ENCODE data around the gene FNDC3B. TPM values are rescaled to one million over a fixed set of nuclear protein-coding genes. Genes with fewer than 3 reads are reported as not detected.

Gene FNDC3B
- total and polyA plus RNA-seq, 9 of the 15 experiments (the other 6 are each of a cell fraction or from before 2014, with no cell fraction given): 7.0 to 35.8 (median 16.2) TPM

DNA sequence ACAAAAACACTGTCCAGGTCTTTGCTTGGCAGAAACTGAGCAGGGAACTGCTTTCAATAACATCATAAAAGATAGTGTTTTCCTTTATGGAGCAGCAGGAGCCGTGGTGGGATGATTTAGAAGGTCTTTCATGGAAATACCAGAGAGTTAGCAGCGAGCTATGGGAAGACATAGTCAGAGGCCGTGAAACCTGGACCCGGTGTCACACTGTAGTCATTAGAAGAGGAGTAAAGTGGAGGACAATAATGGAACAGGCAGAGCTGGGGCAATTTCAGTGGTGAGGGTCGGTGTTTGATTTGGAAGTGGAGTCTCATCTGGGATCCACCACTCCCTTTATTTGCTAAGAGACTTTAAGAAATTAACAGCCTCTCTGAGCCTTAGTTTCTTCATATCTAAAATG lies 351.4 kb downstream of the FNDC3B start:
- CTCF ChIA-PET (ENCODE audit: low intra/inter-chr PET ratio): no interaction called here
- BruUV-seq (replicated peaks): no TSS peak
- TF ChIP-seq SETDB1 (IDR thresholded peaks at IDR 0.05; ENCODE audit: low read length): no peak
- TF ChIP-seq HOXB6 (CRISPR knock-in tag; IDR thresholded peaks at IDR 0.05; ENCODE audit: borderline replicate concordance): no peak
- TF ChIP-seq HDAC3 (IDR thresholded peaks at IDR 0.05; ENCODE audit: borderline replicate concordance, partially characterized antibody): no peak
- no peak for TF ChIP-seq ARID2 (IDR thresholded peaks at IDR 0.05)
- no peak for TF ChIP-seq LARP7 (IDR thresholded peaks at IDR 0.05)
- TF ChIP-seq HDGF (IDR thresholded peaks at IDR 0.05): no peak
- TF ChIP-seq, protein P1, sequence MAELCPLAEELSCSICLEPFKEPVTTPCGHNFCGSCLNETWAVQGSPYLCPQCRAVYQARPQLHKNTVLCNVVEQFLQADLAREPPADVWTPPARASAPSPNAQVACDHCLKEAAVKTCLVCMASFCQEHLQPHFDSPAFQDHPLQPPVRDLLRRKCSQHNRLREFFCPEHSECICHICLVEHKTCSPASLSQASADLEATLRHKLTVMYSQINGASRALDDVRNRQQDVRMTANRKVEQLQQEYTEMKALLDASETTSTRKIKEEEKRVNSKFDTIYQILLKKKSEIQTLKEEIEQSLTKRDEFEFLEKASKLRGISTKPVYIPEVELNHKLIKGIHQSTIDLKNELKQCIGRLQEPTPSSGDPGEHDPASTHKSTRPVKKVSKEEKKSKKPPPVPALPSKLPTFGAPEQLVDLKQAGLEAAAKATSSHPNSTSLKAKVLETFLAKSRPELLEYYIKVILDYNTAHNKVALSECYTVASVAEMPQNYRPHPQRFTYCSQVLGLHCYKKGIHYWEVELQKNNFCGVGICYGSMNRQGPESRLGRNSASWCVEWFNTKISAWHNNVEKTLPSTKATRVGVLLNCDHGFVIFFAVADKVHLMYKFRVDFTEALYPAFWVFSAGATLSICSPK (IDR thresholded peaks at IDR 0.05; ENCODE audit: borderline replicate concordance): no peak
- no peak for TF ChIP-seq GATAD2B (IDR thresholded peaks at IDR 0.05; ENCODE audit: borderline replicate concordance)
- no peak for TF ChIP-seq TAF1 (IDR thresholded peaks at IDR 0.05; ENCODE audit: control insufficient read depth, extremely low read depth, insufficient read depth, low read length, severe bottlenecking)
- TF ChIP-seq, protein P2, sequence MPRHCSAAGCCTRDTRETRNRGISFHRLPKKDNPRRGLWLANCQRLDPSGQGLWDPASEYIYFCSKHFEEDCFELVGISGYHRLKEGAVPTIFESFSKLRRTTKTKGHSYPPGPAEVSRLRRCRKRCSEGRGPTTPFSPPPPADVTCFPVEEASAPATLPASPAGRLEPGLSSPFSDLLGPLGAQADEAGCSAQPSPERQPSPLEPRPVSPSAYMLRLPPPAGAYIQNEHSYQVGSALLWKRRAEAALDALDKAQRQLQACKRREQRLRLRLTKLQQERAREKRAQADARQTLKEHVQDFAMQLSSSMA (CRISPR knock-in tag; IDR thresholded peaks at IDR 0.05): no peak
- TF ChIP-seq HDAC8 (tag; IDR thresholded peaks at IDR 0.05): no peak
- TF ChIP-seq TGIF2 (CRISPR knock-in tag; IDR thresholded peaks at IDR 0.05): no peak
- TF ChIP-seq ZBED1 (IDR thresholded peaks at IDR 0.05): no peak
- TF ChIP-seq FUS (optimal IDR thresholded peaks at IDR 0.05; ENCODE audit: low read depth, low read length): no peak
- no peak for TF ChIP-seq ZNF124 (CRISPR knock-in tag; IDR thresholded peaks at IDR 0.05)
- TF ChIP-seq NUFIP1 (IDR thresholded peaks at IDR 0.05; ENCODE audit: partially characterized antibody): no peak
- TF ChIP-seq ZNF644 (tag; IDR thresholded peaks at IDR 0.05; ENCODE audit: low read depth): no peak
- TF ChIP-seq SPI1 (IDR thresholded peaks at IDR 0.05; ENCODE audit: borderline replicate concordance, low read depth, low read length): no peak
- TF ChIP-seq, protein P3, sequence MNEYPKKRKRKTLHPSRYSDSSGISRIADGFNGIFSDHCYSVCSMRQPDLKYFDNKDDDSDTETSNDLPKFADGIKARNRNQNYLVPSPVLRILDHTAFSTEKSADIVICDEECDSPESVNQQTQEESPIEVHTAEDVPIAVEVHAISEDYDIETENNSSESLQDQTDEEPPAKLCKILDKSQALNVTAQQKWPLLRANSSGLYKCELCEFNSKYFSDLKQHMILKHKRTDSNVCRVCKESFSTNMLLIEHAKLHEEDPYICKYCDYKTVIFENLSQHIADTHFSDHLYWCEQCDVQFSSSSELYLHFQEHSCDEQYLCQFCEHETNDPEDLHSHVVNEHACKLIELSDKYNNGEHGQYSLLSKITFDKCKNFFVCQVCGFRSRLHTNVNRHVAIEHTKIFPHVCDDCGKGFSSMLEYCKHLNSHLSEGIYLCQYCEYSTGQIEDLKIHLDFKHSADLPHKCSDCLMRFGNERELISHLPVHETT (CRISPR knock-in tag; conservative IDR thresholded peaks at IDR 0.05 in 1 of 2, IDR thresholded peaks at IDR 0.05 in 1 of 2): no peak
- TF ChIP-seq FOXM1 (IDR thresholded peaks at IDR 0.05; ENCODE audit: low read depth): no peak
- TF ChIP-seq FOXM1 (CRISPR knock-in tag; IDR thresholded peaks at IDR 0.05; ENCODE audit: low read depth): no peak
- intact Hi-C loops (cut with micrococcal nuclease): no loop called here
- H3K9ac ChIP-seq (ENCODE audit: insufficient read depth in 1 of 2, low read depth in 2 of 2, low read length in 2 of 2): peak overlapping the region in 1 of 2 experiments; percentile 55; a peak in 1 of 4 replicates
- no peaks in the 10 kb centered on the region for H3K9me3 ChIP-seq (replicated peaks; ENCODE audit: control insufficient read depth, insufficient read depth, low read depth, low read length)
- FAIRE-seq: no peak
- H2AFZ ChIP-seq (ENCODE audit: low read depth, low read length): no peak overlapping the region
- peaks cover 8 to 23% of the 10 kb centered on the region in 2 experiments; a peak in 4 of 5 replicates for H3K4me1 ChIP-seq (replicated peaks in 1 of 2; ENCODE audit: control insufficient read depth in 2 of 2, insufficient read depth in 2 of 2, low read length in 2 of 2)
- H3K4me2 ChIP-seq (ENCODE audit: insufficient read depth, low read length): peak overlapping the region; percentile 0; the same call in 1 of the 2 replicates
- H3K79me2 ChIP-seq (ENCODE audit: control insufficient read depth, insufficient read depth, low read length): no peaks in the 10 kb centered on the region
- no peak for DNase-seq (ENCODE audit: extremely low read depth in 1 of 4, low spot score in 3 of 4)
- H3K36me3 ChIP-seq (ENCODE audit: control insufficient read depth, insufficient read depth, low read length): peaks cover 3% of the 10 kb centered on the region; the same call in 2 of the 3 replicates
- WGBS (ENCODE audit: insufficient coverage, low coverage, missing lambda C conversion rate): 48% methylated on average over 5 of the region's 5 CpGs
- peak; percentile 53 for ATAC-seq
- no peaks in the 10 kb centered on the region for H3K27me3 ChIP-seq (ENCODE audit: control insufficient read depth in 2 of 2, insufficient read depth in 2 of 2, low read length in 2 of 2)
- H4K20me1 ChIP-seq (replicated peaks; ENCODE audit: control insufficient read depth, insufficient read depth, low read length): 0 out of 2 replicates have a peak, but pooled peaks cover 4% of the 10 kb centered on the region
- in situ Hi-C loops (cut with MboI): no loop called here
- no peaks in the 10 kb centered on the region for H3K9me1 ChIP-seq (ENCODE audit: control insufficient read depth, insufficient read depth, low read length)
- POLR2A ChIA-PET: no interaction called here
- no peak overlapping the region; the same call in 2 of the 3 replicates for H3K27ac ChIP-seq (ENCODE audit: extremely low read depth, low read depth, low read length)
- no peak overlapping the region for H3K4me3 ChIP-seq
